AG09309 (cell line): ENCODE measurements around the gene EXOG.

Source experiments
- DNase-seq: peaks from one replicate; pipeline ENCODE4 v3.0.0-alpha.2; 2010; ENCODE audit warnings: low read depth
- H3K4me3 ChIP-seq: 2 replicates; pipeline ENCODE4 v1.5.1; 2011; ENCODE audit warnings: mild to moderate bottlenecking, low read depth, low read length, moderate library complexity; ENCODE audit not compliant: control insufficient read depth
- TF ChIP-seq, protein P1 (sequence below): IDR thresholded peaks from 2 replicates; pipeline ENCODE4 v1.5.1; 2011; ENCODE audit warnings: mild to moderate bottlenecking, low read depth, low read length, inconsistent platforms; ENCODE audit not compliant: insufficient read depth, control insufficient read depth; ENCODE audit errors: missing control alignments

EXOG gene

DNA sequence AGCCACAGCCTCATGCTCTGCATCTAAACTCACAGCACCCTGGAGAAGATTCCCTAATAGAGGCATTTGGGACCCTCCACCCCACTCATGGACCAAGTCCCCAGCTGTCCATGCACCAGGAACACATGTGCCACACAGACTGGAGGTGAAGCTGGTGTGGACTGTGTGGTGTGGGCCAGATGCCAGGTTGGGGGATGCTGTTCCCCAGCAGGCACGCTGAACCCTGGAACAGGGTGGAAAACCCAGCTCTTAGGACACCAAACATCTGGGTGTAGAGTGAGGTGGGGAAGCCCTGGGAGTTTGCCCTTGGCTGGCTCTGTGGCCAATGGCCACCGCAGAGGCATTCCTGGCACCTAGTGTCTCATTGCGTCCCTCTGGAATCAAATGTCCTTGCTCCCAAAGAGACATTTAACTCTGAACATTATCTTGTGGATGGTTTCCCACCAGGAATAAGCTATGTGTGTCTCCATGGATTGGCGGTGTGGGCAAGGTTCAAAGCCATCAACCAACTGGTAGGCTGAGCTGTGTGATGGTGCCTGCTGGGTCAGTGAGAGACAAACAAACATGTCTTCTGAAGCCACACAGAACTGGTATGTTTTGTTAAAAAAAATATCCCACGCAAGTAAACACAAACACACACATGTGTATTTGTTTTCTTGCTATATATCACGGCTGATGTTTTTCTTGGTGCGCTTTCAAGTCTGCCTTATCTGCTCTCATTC is 65.0 kb downstream of the EXOG start:
- H3K4me3 ChIP-seq, result no peak overlapping the region
- DNase-seq, result no peak
- TF ChIP-seq, protein P1, sequence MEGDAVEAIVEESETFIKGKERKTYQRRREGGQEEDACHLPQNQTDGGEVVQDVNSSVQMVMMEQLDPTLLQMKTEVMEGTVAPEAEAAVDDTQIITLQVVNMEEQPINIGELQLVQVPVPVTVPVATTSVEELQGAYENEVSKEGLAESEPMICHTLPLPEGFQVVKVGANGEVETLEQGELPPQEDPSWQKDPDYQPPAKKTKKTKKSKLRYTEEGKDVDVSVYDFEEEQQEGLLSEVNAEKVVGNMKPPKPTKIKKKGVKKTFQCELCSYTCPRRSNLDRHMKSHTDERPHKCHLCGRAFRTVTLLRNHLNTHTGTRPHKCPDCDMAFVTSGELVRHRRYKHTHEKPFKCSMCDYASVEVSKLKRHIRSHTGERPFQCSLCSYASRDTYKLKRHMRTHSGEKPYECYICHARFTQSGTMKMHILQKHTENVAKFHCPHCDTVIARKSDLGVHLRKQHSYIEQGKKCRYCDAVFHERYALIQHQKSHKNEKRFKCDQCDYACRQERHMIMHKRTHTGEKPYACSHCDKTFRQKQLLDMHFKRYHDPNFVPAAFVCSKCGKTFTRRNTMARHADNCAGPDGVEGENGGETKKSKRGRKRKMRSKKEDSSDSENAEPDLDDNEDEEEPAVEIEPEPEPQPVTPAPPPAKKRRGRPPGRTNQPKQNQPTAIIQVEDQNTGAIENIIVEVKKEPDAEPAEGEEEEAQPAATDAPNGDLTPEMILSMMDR, result no peak

DNA sequence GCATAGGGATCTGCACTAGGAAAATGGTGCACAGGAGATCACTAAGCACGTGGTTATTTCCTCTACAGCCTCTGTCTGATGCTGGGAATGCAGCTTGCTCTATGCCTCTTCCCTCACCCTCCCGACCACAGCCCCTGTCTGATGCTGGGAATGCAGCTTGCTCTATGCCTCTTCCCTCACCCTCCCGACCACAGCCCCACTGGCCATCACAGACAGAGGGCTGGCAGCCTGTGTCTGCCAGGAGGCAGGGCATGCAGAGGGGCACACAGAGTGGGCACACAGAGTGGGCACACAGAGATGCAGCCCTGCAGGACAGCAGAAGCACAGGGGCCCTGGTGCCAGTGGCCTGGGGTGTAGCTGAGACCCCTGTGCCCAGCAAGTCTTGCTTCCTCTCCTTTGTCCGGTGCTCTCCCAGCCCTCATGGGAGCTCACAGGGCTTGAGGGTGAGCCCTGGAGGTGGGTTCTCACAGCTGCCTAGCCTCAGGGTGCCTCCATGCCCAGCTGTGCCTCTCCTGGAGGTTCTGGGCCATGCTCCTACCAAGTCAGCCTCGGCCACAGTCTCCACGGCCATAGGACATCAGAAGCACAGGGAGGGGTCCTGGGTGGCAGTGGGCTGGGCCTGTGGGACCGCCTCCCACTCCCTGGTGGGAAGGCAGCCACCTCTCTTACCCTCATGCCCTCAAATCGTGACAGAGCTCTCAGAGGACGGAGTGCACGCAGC is 65.8 kb downstream of the EXOG start:
- DNase-seq, result no peak
- H3K4me3 ChIP-seq, result no peak overlapping the region
- TF ChIP-seq, protein P1, result no peak

DNA sequence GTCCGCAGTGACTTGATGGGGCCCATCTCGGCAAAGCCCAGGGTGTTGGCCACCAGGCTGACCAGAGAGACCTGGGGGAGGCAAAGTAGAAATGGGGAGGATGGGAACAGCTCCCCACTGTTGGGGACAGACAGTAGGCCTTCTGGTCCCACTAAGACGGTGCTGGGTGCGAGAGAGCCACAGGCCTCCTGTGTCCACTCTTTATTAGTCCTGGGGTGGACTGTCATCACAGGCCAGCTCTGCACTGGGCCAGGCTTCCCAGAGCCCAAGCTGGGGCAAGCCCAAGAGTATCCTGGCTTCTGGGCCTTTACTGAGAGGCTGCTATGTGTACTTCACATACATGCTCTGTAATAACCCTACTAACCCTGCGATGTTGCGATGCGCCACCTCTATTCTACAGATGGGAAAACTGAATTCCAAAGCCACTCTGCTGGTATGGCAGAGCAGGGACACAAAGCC is 66.4 kb downstream of the EXOG start:
- TF ChIP-seq, protein P1, result no peak
- DNase-seq, result no peak
- H3K4me3 ChIP-seq, result no peak overlapping the region

DNA sequence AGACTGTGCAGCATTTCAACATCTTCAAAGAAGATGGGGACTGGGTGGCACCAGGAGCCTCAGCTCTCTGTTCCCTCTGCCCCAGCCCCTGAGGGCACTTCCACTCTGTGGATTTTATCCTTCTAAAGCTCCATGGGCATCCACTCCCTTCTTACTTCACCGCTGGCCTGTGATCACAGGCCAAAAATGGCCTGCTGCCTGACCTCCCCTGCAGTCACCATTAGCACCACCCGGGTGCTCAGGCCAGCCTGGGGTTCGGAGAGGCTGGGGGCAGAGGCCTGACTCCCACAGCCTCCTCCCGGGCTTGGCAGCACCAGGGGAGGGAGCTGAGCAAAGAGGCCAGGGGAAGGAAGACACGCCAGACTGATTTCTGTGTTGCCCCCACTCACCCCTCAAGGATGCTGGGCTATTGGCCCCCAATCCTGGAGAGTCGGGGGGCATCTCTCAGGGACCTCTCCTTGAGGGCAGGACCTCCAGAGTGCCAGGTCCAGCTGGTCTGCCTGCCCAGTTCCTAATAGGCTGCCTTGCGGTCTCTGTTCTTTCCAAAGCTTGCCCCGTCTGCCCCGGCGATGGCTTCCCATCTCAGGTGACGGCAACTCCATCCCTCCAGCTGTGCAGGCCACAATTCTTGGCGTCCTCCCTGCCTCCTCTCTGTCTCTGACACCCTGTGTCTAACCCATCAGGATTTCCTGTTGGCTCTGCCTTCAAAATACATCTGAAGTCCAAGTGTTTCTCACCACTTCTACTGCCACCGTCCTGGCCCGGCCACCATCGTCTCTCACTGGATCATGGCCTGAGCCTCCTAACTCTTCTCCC is 67.1 kb downstream of the EXOG start:
- H3K4me3 ChIP-seq, result no peak overlapping the region
- no peak for DNase-seq
- TF ChIP-seq, protein P1, result no peak

DNA sequence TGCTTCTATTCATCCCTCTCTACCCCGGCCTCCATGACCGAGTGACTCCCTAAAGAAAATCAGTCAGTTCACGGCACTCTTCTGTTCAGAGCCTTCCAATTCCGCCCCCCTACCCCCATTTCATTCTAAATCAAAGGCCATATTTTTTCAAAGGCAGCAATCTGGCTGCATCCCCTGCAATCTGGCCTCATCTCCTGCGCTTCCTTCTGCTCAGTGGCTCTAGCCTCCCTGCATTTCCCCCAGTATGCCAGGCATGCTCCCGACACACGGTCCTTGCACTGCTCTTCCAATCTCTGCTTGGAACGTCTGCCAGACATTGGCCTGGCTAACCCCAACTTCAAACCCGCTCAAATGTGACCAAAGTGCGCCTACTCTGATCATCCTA is 67.7 kb downstream of the EXOG start:
- no peak overlapping the region for H3K4me3 ChIP-seq
- TF ChIP-seq, protein P1, result no peak
- no peak for DNase-seq

DNA sequence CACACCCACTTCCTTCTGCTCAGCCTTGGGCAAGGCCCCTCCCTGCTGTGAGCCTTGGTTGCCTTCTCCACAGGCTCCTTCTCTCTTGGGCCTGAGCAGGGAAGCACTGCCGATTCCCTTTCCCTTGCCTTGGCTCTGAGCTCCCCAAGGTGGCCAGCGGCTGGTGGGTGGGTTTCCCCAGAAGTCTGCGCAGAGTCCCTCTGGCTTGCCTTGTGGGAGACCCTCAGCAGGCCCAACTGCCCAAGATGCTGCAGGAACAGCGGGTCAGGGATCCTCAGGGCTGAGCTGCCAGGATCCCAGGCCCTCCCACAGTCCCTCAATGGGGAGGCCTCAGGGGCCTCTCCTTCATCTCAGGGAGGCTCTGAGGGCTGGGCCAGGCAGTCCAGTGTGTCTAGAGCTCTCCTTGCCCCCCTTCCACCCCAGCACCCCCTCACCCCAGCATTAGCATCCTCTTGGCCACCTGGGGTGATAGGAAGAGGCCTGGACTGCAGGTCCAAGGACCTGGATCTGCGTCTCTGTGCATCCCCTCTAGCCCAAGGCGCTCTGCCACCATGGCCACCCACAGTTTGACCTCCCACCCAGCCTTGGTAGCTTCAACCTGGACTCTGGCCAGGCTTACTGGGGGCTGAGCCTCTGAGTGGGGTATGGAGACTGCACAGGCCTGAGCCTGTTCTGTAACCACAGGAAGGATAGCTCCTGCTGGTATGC is 68.6 kb downstream of the EXOG start:
- TF ChIP-seq, protein P1, result no peak
- no peak overlapping the region for H3K4me3 ChIP-seq
- DNase-seq, result no peak
